KG1 (cell line): ENCODE data around the gene LTBP2.

Experiments
- DNase-seq: peaks from one replicate; lab custom pipeline; 2025; lab: John Stamatoyannopoulos, UW

LTBP2 gene

GRCh38 chr14:74526854-74527585 lies 85.0 kb downstream of the LTBP2 start:
- DNase-seq, result no peak

- DNase-seq, result no peak
These were observed 86.6 kb downstream of the LTBP2 start for GRCh38 chr14:74525361-74525851.

- no peak for DNase-seq
These were observed 87.3 kb downstream of the LTBP2 start for GRCh38 chr14:74524812-74525135.

GRCh38 chr14:74524076-74524811 lies 87.8 kb downstream of the LTBP2 start:
- no peak for DNase-seq

- no peak for DNase-seq
These were observed 89.3 kb downstream of the LTBP2 start for GRCh38 chr14:74522740-74523139.

- DNase-seq, result no peak
These were observed 90.3 kb downstream of the LTBP2 start for GRCh38 chr14:74521756-74522155.

- DNase-seq, result no peak
These were observed 92.5 kb downstream of the LTBP2 start for GRCh38 chr14:74519316-74520074.

GRCh38 chr14:74518221-74518620 lies 93.8 kb downstream of the LTBP2 start:
- no peak for DNase-seq

- DNase-seq, result no peak
These were observed 94.3 kb downstream of the LTBP2 start for GRCh38 chr14:74517731-74518130.

GRCh38 chr14:74516451-74517160 lies 95.4 kb downstream of the LTBP2 start:
- no peak for DNase-seq

GRCh38 chr14:74515891-74516412 lies 96.1 kb downstream of the LTBP2 start:
- DNase-seq, result no peak

- no peak for DNase-seq
These were observed 97.5 kb downstream of the LTBP2 start for GRCh38 chr14:74514471-74514941.

GRCh38 chr14:74511966-74512830 lies 99.8 kb downstream of the LTBP2 start:
- DNase-seq, result no peak

GRCh38 chr14:74510959-74511409 lies 101.1 kb downstream of the LTBP2 start:
- DNase-seq, result no peak

GRCh38 chr14:74510223-74510931 lies 101.7 kb downstream of the LTBP2 start:
- no peak for DNase-seq

GRCh38 chr14:74509587-74510222 lies 102.3 kb downstream of the LTBP2 start:
- no peak for DNase-seq

- DNase-seq, result no peak
These were observed 103.1 kb downstream of the LTBP2 start for GRCh38 chr14:74508844-74509428.

- DNase-seq, result no peak
These were observed 103.7 kb downstream of the LTBP2 start for GRCh38 chr14:74508292-74508731.

- DNase-seq, result no peak
These were observed 104.2 kb downstream of the LTBP2 start for GRCh38 chr14:74507840-74508239.
